Upper lobe of left lung (tissue), 6 donors: ENCODE data around the gene NUCKS1. TPM values are rescaled to one million over a fixed set of nuclear protein-coding genes. Genes with fewer than 3 reads are reported as not detected.

Source experiments
- ATAC-seq, 2 donors: fragments of 200-7000 bp; cut with Tn5 transposase; one replicate each; pipeline ENCODE4 v1.9.1; 2022; ENCODE audit warnings: mild to moderate bottlenecking in 2 of 2, moderate library complexity in 2 of 2; ENCODE audit not compliant: low FRiP score in 2 of 2
- DNase-seq, 2 donors: peaks; one replicate each; pipeline ENCODE4 v3.0.0-alpha.2; 2019 to 2020
- H3K27ac ChIP-seq, 4 donors: fragments of 200-600 bp; sonication (generic); one replicate each; pipeline ENCODE4 v1.5.1; 2016 to 2019
- H3K27me3 ChIP-seq, 4 donors: fragments of 200-600 bp; sonication (generic); one replicate each; pipeline ENCODE4 v1.5.1; 2017 to 2019
- H3K36me3 ChIP-seq, 4 donors: fragments of 200-600 bp; sonication (generic); one replicate each; pipeline ENCODE4 v1.5.1; 2016 to 2019
- H3K4me1 ChIP-seq, 4 donors: fragments of 200-600 bp; sonication (generic); one replicate each; pipeline ENCODE4 v1.5.1; 2018 to 2019
- H3K4me3 ChIP-seq, 4 donors: fragments of 200-600 bp; sonication (generic); one replicate each; pipeline ENCODE4 v1.5.1; 2017 to 2019; ENCODE audit warnings: mild to moderate bottlenecking in 2 of 4, moderate library complexity in 1 of 4
- H3K9me3 ChIP-seq, 4 donors: fragments of 200-600 bp; sonication (generic); one replicate each; pipeline ENCODE4 v1.5.1; 2018 to 2019
- EP300 ChIP-seq, 4 donors: sonication (generic); formaldehyde crosslinking; IDR thresholded peaks; one replicate each; pipeline ENCODE4 v1.5.1; 2017; ENCODE audit warnings: antibody characterized with exemption in 4 of 4, control low read depth in 2 of 4
- POLR2A ChIP-seq, 4 donors: fragments of 450-650 bp; IDR thresholded peaks; one replicate each; pipeline ENCODE4 v1.5.1; 2016 to 2017; ENCODE audit warnings: antibody characterized with exemption in 4 of 4, mild to moderate bottlenecking in 2 of 4
- POLR2AphosphoS5 ChIP-seq, 2 donors: sonication (generic); formaldehyde crosslinking; IDR thresholded peaks; one replicate each; pipeline ENCODE4 v1.5.1; 2017; ENCODE audit warnings: antibody characterized with exemption in 2 of 2
- WGBS, 2 donors: methylation state at CpG; one replicate each; pipeline ENCODE4 v1.1.5; 2017 to 2018; 5-methylcytosine and 5-hydroxymethylcytosine counted together
- total RNA-seq, 6 donors: library from RNA; depleted of rRNA in 4 of 6; stranded (reverse); fragments of >200 nt in 4 of 6; gene quantifications; one replicate each; pipeline versions ENCODE4 v1.1.0 to v1.2.1, GENCODE V29; 2016 to 2021
- TF ChIP-seq, protein P1 (sequence below), 6 experiments: fragments of 450-650 bp in 4 of 6; fragments of 200-600 bp in 2 of 6; sonication (generic) in 2 of 6; IDR thresholded peaks; one replicate each; pipeline ENCODE4 v1.5.1; 2016 to 2019; ENCODE audit warnings: antibody characterized with exemption in 6 of 6
- donor health status: DM: no; HTN: no; CAD: no; lungs with moderate emphysema.
- donor health status: DM: no; HTN: yes; CAD: no; lungs with severe emphysema.

The NUCKS1 gene
- total RNA-seq, 6 donors from 2014 or later, result 65.4 to 182 (median 112) TPM

GRCh38 chr1:205766038-205766437 is 16.1 kb upstream of the NUCKS1 start:
- WGBS, 2 donors, result 69 to 72% methylated on average over 5 of the region's 5 CpGs
- H3K36me3 ChIP-seq, result no peaks in the 10 kb centered on the region
- no peak for DNase-seq
- no peak for ATAC-seq
- no peaks in the 10 kb centered on the region for H3K27me3 ChIP-seq
- no peaks in the 10 kb centered on the region for H3K9me3 ChIP-seq
- H3K4me3 ChIP-seq, result no peak overlapping the region
- no peak overlapping the region for H3K27ac ChIP-seq
- H3K4me1 ChIP-seq, result no peaks in the 10 kb centered on the region
- TF ChIP-seq, protein P1, sequence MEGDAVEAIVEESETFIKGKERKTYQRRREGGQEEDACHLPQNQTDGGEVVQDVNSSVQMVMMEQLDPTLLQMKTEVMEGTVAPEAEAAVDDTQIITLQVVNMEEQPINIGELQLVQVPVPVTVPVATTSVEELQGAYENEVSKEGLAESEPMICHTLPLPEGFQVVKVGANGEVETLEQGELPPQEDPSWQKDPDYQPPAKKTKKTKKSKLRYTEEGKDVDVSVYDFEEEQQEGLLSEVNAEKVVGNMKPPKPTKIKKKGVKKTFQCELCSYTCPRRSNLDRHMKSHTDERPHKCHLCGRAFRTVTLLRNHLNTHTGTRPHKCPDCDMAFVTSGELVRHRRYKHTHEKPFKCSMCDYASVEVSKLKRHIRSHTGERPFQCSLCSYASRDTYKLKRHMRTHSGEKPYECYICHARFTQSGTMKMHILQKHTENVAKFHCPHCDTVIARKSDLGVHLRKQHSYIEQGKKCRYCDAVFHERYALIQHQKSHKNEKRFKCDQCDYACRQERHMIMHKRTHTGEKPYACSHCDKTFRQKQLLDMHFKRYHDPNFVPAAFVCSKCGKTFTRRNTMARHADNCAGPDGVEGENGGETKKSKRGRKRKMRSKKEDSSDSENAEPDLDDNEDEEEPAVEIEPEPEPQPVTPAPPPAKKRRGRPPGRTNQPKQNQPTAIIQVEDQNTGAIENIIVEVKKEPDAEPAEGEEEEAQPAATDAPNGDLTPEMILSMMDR (IDR thresholded peaks at IDR 0.05), result no peak
- no peak for TF ChIP-seq POLR2A (IDR thresholded peaks at IDR 0.05)
- no peak for TF ChIP-seq EP300 (IDR thresholded peaks at IDR 0.05)
- no peak for TF ChIP-seq POLR2AphosphoS5 (IDR thresholded peaks at IDR 0.05)

DNA sequence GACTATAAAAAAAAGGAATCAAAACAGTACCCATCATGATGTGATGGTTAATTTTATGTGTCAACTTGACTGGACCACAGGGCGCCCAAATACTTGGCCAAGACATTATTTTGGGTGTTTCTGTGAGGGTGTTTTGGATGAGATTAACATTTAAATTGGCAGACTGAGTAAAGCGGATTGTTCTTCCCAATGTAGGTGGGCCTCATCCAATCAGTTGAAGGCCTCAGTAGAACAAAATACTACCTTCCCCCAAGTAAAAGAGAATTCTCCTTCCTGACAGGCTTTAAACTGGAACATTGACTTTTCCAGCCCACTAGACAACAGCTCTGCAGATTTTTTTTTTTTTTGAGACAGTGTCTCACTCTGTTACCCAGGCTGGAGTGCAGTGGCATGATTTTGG is 14.6 kb upstream of the NUCKS1 start:
- H3K4me1 ChIP-seq, result no peaks in the 10 kb centered on the region
- no peaks in the 10 kb centered on the region for H3K36me3 ChIP-seq
- ATAC-seq (no peak), DNase-seq (no peak)
- H3K27me3 ChIP-seq, result no peaks in the 10 kb centered on the region
- TF ChIP-seq POLR2A (IDR thresholded peaks at IDR 0.05) (no peak), EP300 (IDR thresholded peaks at IDR 0.05) (no peak), POLR2AphosphoS5 (IDR thresholded peaks at IDR 0.05) (no peak)
- TF ChIP-seq, protein P1 (IDR thresholded peaks at IDR 0.05), result no peak
- no peak overlapping the region for H3K27ac ChIP-seq
- WGBS, 2 donors, result 93 to 94% methylated on average over 2 of the region's 2 CpGs
- no peak overlapping the region for H3K4me3 ChIP-seq
- H3K9me3 ChIP-seq, result no peaks in the 10 kb centered on the region

DNA sequence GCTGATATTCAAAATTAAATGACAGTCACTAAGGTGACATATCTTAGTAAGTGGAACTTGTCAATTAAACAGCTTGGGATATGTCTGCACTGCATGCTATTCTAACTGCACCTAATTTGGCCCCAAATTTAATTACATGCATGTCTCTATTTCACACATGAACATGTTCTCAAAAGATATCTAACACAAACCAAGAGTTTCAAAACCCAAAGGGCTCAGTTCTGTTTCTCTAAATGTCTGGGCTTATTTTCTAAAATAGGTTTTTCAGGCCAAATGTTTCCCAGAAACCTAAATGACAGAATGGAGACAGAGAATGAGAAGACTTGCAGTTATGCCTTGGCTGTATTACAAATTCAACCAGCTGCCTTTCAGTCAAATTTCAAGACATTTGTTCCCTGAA is 14.0 kb upstream of the NUCKS1 start:
- TF ChIP-seq EP300 (IDR thresholded peaks at IDR 0.05) (no peak), POLR2A (IDR thresholded peaks at IDR 0.05) (no peak), POLR2AphosphoS5 (IDR thresholded peaks at IDR 0.05) (no peak)
- TF ChIP-seq, protein P1 (IDR thresholded peaks at IDR 0.05), result no peak
- DNase-seq, result no peak
- Histone ChIP-seq H3K36me3 (no peaks in the 10 kb centered on the region), H3K4me1 (no peaks in the 10 kb centered on the region), H3K4me3 (no peak overlapping the region), H3K27ac (no peak overlapping the region), H3K27me3 (no peaks in the 10 kb centered on the region), H3K9me3 (no peaks in the 10 kb centered on the region)
- ATAC-seq, result no peak

GRCh38 chr1:205760606-205761005 is 10.6 kb upstream of the NUCKS1 start:
- no peaks in the 10 kb centered on the region for H3K36me3 ChIP-seq
- no peak overlapping the region for H3K27ac ChIP-seq
- H3K4me1 ChIP-seq, result no peaks in the 10 kb centered on the region
- ATAC-seq (no peak), DNase-seq (no peak)
- no peak overlapping the region for H3K4me3 ChIP-seq
- TF ChIP-seq POLR2A (IDR thresholded peaks at IDR 0.05) (no peak), EP300 (IDR thresholded peaks at IDR 0.05) (no peak), POLR2AphosphoS5 (IDR thresholded peaks at IDR 0.05) (no peak)
- TF ChIP-seq, protein P1 (IDR thresholded peaks at IDR 0.05), result no peak
- no peaks in the 10 kb centered on the region for H3K27me3 ChIP-seq
- WGBS, 2 donors, result 86 to 90% methylated on average over 3 of the region's 3 CpGs
- H3K9me3 ChIP-seq, result no peaks in the 10 kb centered on the region

- WGBS, 2 donors, result 93 to 96% methylated on average over 3 of the region's 3 CpGs
- no peaks in the 10 kb centered on the region for H3K27me3 ChIP-seq
Measured at GRCh38 chr1:205756552-205756951, 6.6 kb upstream of the NUCKS1 start.

More at GRCh38 chr1:205756552-205756951, 6.6 kb upstream of the NUCKS1 start:
- no peak for DNase-seq
- Histone ChIP-seq H3K9me3 (no peaks in the 10 kb centered on the region), H3K4me1 (no peaks in the 10 kb centered on the region), H3K36me3 (no peaks in the 10 kb centered on the region), H3K27ac (no peak overlapping the region), H3K4me3 (no peak overlapping the region)
- no peak for TF ChIP-seq POLR2A (IDR thresholded peaks at IDR 0.05)
- no peak for TF ChIP-seq POLR2AphosphoS5 (IDR thresholded peaks at IDR 0.05)
- TF ChIP-seq, protein P1 (IDR thresholded peaks at IDR 0.05), result no peak
- TF ChIP-seq EP300 (IDR thresholded peaks at IDR 0.05), result no peak
- no peak for ATAC-seq
